ENCODE data around the gene PHYHIPL.
"Not testable (repeated sequence)": the region's sequence is repeated elsewhere in the genome, so short reads cannot be mapped to it uniquely, and the experiment has no call there.

PHYHIPL gene

GRCh38 chr10:59190332-59190731 is 13.9 kb downstream of the PHYHIPL start:
- no peak for DNase-seq (ENCODE audit: extremely low read depth in 1 of 2, low read depth in 1 of 2)

- no peak for DNase-seq (ENCODE audit: extremely low read depth in 1 of 2, low read depth in 1 of 2)
Measured at GRCh38 chr10:59206204-59206720, 29.8 kb downstream of the PHYHIPL start.

DNA sequence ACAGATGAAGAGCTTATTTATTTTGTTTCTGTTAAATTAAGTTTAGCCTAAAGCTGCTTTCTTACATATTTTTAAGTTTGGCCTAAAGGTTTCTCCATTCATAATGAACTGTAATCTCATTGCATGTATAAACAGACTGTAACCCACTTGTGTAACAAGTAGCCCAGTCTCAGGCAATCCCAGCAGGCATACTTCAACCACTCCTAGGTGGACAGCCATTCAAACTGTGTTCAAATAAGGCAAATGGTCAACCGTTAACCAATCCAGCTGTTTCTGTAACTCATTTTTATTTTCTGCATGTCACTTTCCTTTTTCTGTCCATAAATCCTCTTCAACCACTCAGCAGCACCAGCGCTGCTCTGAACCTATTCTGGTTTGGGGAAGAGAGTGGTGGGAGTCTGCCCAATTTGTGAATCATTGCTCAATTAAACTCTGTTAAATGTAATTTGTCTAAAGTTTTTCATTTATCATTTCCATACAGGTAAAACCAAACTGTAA is 35.9 kb downstream of the PHYHIPL start:
- no peak for DNase-seq (ENCODE audit: extremely low read depth in 1 of 2, low read depth in 1 of 2)

- no peak for DNase-seq (ENCODE audit: extremely low read depth in 1 of 2, low read depth in 1 of 2)
Measured at GRCh38 chr10:59214160-59214559, 37.7 kb downstream of the PHYHIPL start.

- DNase-seq (ENCODE audit: extremely low read depth in 1 of 2, low read depth in 1 of 2): no peak
Measured at GRCh38 chr10:59216178-59216869, 39.9 kb downstream of the PHYHIPL start.

- DNase-seq (ENCODE audit: extremely low read depth in 1 of 2, low read depth in 1 of 2): no peak
Measured at GRCh38 chr10:59222788-59223187, 46.3 kb downstream of the PHYHIPL start.

- DNase-seq (ENCODE audit: extremely low read depth in 1 of 2, low read depth in 1 of 2): not testable (repeated sequence)
Measured at GRCh38 chr10:59223597-59223996, 47.2 kb downstream of the PHYHIPL start.

DNA sequence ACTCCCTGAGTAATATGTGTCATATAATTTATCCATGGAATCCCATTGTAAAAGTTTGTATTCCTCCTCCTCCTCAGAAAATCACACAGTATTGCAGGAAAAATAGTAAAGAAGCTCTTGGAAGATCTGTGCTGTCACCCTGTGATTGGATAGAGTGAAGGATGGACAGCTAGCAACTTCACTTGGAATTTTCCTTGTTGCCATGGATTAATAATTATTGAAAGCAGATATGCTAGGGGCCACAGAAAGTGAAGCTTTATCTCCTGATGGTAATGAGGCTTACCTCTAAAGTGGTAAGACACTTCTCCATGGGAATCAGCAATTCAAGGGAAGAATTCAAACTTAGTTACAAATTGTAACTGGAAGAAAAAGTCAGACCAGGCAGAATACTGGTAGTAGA is 48.8 kb downstream of the PHYHIPL start:
- DNase-seq (ENCODE audit: extremely low read depth in 1 of 2, low read depth in 1 of 2): no peak

DNA sequence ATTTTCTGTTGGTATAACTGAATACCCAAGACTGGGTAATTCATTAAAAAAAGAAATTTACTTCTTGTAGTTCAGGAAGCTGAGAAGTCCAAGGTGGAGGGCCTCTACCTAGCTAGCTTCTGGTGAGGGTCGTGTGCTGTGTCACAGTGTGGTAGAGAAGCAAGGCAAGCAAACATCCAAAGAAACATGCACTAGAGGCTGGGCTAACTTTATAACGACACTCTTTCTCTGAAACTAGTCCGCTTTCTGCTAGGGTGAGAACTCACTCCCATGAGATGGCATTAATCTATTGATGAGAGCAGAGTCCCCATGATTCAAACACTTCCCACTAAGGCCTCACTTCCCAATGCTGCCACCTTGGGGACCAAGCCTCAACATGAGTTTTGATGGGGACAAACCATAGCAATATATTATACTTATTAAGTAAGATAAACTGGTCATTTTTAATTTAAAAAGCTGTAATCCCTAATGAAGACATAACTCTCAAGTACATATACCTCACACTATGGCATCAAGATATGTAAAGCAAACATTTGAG is 50.8 kb downstream of the PHYHIPL start:
- DNase-seq (ENCODE audit: extremely low read depth in 1 of 2, low read depth in 1 of 2): no peak

DNA sequence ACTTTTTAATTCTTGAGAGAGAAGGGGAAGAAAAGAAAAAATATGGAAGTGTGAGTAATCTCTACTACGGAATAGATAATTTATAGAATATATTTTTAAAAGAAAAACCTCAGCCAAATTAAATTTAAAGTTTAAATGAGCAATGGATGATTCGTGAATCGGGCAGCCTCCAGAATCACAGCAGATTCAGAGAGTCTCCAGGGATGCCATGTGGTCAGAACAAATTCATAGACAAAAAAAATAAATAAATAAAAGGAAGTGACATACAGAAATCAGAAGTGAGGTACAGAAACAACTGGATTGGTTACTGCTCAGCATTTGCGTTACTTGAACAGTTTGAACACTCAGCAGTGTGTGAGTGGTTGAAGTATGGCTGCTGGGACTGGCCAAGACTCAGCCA is 53.0 kb downstream of the PHYHIPL start:
- DNase-seq (ENCODE audit: extremely low read depth in 1 of 2, low read depth in 1 of 2): no peak

DNA sequence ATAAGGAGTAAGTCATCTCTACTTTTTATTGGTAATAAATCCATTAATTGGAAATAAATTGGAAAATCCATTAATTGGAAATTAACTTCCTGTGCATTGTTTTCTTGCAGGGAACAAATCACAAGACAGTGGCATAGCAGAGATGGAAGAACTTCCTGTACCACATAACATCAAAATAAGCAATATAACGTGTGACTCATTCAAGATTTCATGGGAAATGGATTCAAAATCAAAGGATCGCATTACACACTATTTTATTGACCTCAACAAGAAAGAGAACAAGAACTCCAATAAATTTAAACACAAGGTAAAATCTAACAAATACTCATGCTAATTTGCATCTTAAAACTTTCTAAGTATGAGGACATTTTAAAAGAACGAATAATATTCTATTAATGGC is 57.8 kb downstream of the PHYHIPL start:
- no peak for DNase-seq (ENCODE audit: extremely low read depth in 1 of 2, low read depth in 1 of 2)

- no peak for DNase-seq (ENCODE audit: extremely low read depth in 1 of 2, low read depth in 1 of 2)
Measured at GRCh38 chr10:59234816-59235429, 58.5 kb downstream of the PHYHIPL start.

DNA sequence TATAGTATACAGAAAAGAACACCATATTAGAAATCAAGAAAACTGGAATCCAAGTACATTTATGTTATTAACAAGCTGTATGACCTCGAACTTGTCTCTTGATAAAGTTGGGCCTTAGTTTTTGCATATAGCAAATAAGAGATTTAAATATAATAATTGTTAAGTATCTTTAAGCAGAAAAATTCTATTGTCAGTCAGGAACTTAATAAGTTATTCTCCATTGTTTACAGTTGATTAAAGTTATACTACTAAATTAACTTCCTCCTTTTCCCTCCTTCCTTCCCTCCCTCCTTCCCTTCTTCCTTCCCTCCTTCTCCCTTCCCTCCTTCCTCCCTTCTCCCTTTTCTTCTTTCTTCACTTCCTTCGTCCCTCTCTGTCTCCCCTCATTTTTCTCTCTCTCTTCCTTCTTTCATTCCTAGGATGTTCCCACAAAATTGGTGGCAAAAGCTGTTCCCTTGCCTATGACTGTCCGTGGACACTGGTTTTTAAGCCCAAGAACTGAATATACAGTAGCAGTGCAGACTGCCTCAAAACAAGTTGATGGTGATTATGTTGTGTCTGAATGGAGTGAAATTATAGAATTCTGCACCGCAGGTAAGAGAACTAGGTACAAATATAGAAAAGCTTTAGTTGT is 59.7 kb downstream of the PHYHIPL start:
- no peak for DNase-seq (ENCODE audit: extremely low read depth in 1 of 2, low read depth in 1 of 2)

DNA sequence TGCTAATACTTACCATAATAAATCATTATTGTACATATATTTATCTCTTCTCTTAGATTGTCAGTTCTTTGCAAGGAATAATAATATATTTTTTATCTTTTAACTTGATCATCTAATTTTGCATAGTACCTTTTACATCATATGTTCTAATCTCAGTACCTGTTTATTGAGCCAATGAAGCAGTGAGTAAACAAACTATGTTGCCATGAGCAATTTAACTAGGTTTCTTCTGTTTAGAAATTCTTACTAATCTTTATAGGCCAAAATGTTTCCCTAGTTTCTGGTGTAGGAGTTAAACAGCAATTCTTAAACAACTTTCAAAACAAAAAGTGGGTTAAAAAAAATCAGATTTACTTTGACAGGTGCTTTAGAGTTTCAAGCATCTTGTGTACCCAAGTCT is 61.3 kb downstream of the PHYHIPL start:
- DNase-seq (ENCODE audit: extremely low read depth in 1 of 2, low read depth in 1 of 2): no peak

- DNase-seq (ENCODE audit: extremely low read depth in 1 of 2, low read depth in 1 of 2): not testable (repeated sequence)
Measured at GRCh38 chr10:59239108-59239507, 62.7 kb downstream of the PHYHIPL start.

GRCh38 chr10:59240582-59241183 is 64.2 kb downstream of the PHYHIPL start:
- no peak for DNase-seq (ENCODE audit: extremely low read depth in 1 of 2, low read depth in 1 of 2)

DNA sequence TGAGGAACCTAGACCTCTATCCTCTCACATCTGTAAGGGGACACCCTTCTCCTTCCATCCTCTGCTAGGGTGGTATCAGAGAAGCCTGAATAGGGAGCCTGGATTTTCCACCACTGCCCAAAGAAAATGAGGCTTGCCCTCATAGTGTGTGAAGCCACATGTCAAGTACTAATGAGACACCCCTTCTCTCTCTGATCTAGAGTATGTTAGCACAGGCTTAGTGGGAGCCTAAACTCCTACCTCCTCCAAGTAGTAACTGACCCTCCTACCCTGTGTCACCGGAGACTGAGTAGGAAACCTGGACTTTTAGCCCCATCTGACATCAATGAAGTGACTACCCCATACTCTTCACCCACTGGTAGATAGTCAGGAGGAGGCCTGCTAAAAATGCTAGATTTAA is 65.6 kb downstream of the PHYHIPL start:
- no peak for DNase-seq (ENCODE audit: extremely low read depth in 1 of 2, low read depth in 1 of 2)

DNA sequence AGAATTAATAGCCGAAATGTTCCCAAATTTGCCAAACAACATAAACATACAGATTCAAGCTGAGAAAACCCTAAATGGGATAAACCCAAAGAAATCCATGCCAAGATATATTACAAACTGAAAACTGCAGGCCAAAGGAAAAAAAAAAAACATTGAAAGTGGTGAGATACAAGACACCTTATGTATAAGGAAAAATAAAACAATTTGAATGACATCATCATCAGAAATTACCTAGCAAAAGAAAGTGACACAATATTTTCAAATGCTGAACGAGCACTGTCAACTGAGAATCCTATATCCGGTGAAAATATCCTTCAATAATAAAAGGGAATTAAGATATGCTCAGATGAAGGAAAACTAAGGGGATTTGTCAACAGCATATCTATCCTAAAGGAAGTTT is 66.5 kb downstream of the PHYHIPL start:
- DNase-seq (ENCODE audit: extremely low read depth in 1 of 2, low read depth in 1 of 2): no peak

GRCh38 chr10:59243611-59244195 is 67.3 kb downstream of the PHYHIPL start:
- DNase-seq (ENCODE audit: extremely low read depth in 1 of 2, low read depth in 1 of 2): no peak

DNA sequence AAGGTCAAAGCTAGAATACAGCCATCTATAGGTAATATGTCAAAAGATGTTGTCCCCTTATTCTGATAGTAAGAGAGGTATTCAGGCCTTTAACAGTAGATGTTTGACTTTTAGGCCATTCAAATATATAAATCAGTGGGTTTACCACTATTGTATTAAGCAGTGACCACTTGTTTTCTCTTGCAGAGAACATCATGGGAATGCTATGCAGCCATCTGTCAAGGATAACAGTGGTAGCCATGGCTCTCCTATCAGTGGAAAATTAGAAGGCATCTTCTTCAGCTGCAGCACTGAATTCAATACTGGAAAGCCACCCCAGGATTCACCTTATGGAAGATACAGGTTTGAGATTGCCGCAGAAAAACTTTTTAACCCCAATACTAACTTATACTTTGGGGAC is 68.4 kb downstream of the PHYHIPL start:
- no peak for DNase-seq (ENCODE audit: extremely low read depth in 1 of 2, low read depth in 1 of 2)

GRCh38 chr10:59245686-59246085 is 69.2 kb downstream of the PHYHIPL start:
- no peak for DNase-seq (ENCODE audit: extremely low read depth in 1 of 2, low read depth in 1 of 2)
